ENCODE results near the gene KCTD17. TPM values are rescaled to one million over a fixed set of nuclear protein-coding genes. Genes with fewer than 3 reads are reported as not detected.

The KCTD17 gene
- polyA plus RNA-seq, 2 of the 4 experiments (the other 2 are of a cell fraction): 18.7 to 37.1 TPM

GRCh38 chr22:37095113-37095512 lies 43.6 kb downstream of the KCTD17 start:
- Histone ChIP-seq H3K4me2 (no peak overlapping the region), H3K27ac (no peak overlapping the region), H3K4me1 (no peaks in the 10 kb centered on the region; the same call in 2 of the 3 replicates), H3K4me3 (no peak overlapping the region), H3K9me3 (no peaks in the 10 kb centered on the region)
- ChIA-PET POLR2A (no interaction called here), CTCF (interaction anchor here (0.7 to 1.5 kb wide), 3 partner anchors 8 to 102 kb away, joined by 3 read pairs; no protein-coding TSS in a partner anchor)
- FAIRE-seq (no peak), ATAC-seq (no peak), DNase-seq (ENCODE audit: low read depth in 1 of 2, low spot score in 1 of 2) (no peak)
- TF ChIP-seq ZFP36 (IDR thresholded peaks at IDR 0.05; ENCODE audit: borderline replicate concordance, partially characterized antibody): no peak
- TF ChIP-seq RNF2 (IDR thresholded peaks at IDR 0.05; ENCODE audit: borderline replicate concordance, low read depth): no peak
- no peak for TF ChIP-seq SREBF2 (IDR thresholded peaks at IDR 0.05)
- no peak for TF ChIP-seq FOSL2 (IDR thresholded peaks at IDR 0.05)
- no peak for TF ChIP-seq FOSL2 (CRISPR knock-in tag; IDR thresholded peaks at IDR 0.05)
- TF ChIP-seq HOXA7 (CRISPR knock-in tag; IDR thresholded peaks at IDR 0.05): no peak
- no peak for TF ChIP-seq HOXB5 (CRISPR knock-in tag; IDR thresholded peaks at IDR 0.05)
- TF ChIP-seq USF2 (IDR thresholded peaks at IDR 0.05): no peak
- no peak for TF ChIP-seq HDAC2 (IDR thresholded peaks at IDR 0.05)
- no peak for TF ChIP-seq TFCP2L1 (CRISPR knock-in tag; IDR thresholded peaks at IDR 0.05)
- TF ChIP-seq, protein P1, sequence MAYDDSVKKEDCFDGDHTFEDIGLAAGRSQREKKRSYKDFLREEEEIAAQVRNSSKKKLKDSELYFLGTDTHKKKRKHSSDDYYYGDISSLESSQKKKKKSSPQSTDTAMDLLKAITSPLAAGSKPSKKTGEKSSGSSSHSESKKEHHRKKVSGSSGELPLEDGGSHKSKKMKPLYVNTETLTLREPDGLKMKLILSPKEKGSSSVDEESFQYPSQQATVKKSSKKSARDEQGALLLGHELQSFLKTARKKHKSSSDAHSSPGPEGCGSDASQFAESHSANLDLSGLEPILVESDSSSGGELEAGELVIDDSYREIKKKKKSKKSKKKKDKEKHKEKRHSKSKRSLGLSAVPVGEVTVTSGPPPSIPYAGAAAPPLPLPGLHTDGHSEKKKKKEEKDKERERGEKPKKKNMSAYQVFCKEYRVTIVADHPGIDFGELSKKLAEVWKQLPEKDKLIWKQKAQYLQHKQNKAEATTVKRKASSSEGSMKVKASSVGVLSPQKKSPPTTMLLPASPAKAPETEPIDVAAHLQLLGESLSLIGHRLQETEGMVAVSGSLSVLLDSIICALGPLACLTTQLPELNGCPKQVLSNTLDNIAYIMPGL (CRISPR knock-in tag; IDR thresholded peaks at IDR 0.05; ENCODE audit: borderline replicate concordance): no peak
- no peak for TF ChIP-seq RAD21 (conservative IDR thresholded peaks at IDR 0.05 in 1 of 2, IDR thresholded peaks at IDR 0.05 in 1 of 2)
- TF ChIP-seq ZC3H11A (IDR thresholded peaks at IDR 0.05): no peak
- TF ChIP-seq BCL3 (IDR thresholded peaks at IDR 0.05): no peak
- no peak for TF ChIP-seq ZNF302 (CRISPR knock-in tag; IDR thresholded peaks at IDR 0.05)
- TF ChIP-seq ATOH8 (CRISPR knock-in tag; IDR thresholded peaks at IDR 0.05; ENCODE audit: low read depth): no peak
- TF ChIP-seq PHF8 (IDR thresholded peaks at IDR 0.05; ENCODE audit: borderline replicate concordance, low read depth): no peak
- no peak for TF ChIP-seq CEBPB (IDR thresholded peaks at IDR 0.05)
- TF ChIP-seq JUNB (IDR thresholded peaks at IDR 0.05): no peak
- no peak for TF ChIP-seq CBX2 (IDR thresholded peaks at IDR 0.05; ENCODE audit: borderline replicate concordance, low read depth)
- WGBS (ENCODE audit: missing lambda C conversion rate): 79% methylated on average over 11 of the region's 11 CpGs

DNA sequence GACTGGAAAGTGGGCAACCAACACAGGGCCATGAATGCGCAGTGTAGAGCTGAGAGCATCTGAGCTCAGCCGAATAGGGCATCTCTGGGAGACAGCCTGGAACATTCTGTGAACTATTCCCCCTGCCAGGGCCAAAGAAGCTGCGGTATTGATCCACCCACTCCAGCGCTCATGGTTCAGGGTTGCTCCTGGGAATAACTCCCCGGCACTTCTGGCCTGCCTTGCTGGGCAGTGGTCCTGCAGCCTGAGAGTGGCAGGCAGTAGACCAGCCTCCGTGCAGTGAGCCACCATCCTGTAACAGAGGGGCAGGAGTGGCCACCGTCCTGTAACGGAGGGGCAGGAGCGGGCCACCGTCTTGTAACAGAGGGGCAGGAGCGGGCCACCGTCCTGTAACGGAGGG lies 45.8 kb downstream of the KCTD17 start:
- Histone ChIP-seq H3K9me3 (no peaks in the 10 kb centered on the region), H3K4me3 (no peak overlapping the region), H3K27ac (no peak overlapping the region), H3K4me2 (no peak overlapping the region), H3K4me1 (no peaks in the 10 kb centered on the region)
- 72% methylated on average over 6 of the region's 13 CpGs for WGBS (ENCODE audit: missing lambda C conversion rate)
- FAIRE-seq: no peak
- POLR2A ChIA-PET: no interaction called here
- ATAC-seq: no peak
- no peak for DNase-seq (ENCODE audit: low read depth in 1 of 2, low spot score in 1 of 2)
- TF ChIP-seq ZC3H11A (IDR thresholded peaks at IDR 0.05): no peak
- no peak for TF ChIP-seq TFCP2L1 (CRISPR knock-in tag; IDR thresholded peaks at IDR 0.05)
- no peak for TF ChIP-seq BCL3 (IDR thresholded peaks at IDR 0.05)
- TF ChIP-seq BHLHE40 (IDR thresholded peaks at IDR 0.05; ENCODE audit: low read depth, low read length): no peak
- TF ChIP-seq CBX2 (IDR thresholded peaks at IDR 0.05; ENCODE audit: borderline replicate concordance, low read depth): no peak
- TF ChIP-seq HDAC2 (IDR thresholded peaks at IDR 0.05): no peak
- TF ChIP-seq EHF (CRISPR knock-in tag; IDR thresholded peaks at IDR 0.05): no peak
- no peak for TF ChIP-seq CHD4 (IDR thresholded peaks at IDR 0.05; ENCODE audit: borderline replicate concordance)
- no peak for TF ChIP-seq RFX5 (IDR thresholded peaks at IDR 0.05)
- no peak for TF ChIP-seq RNF2 (IDR thresholded peaks at IDR 0.05; ENCODE audit: borderline replicate concordance, low read depth)
- TF ChIP-seq, protein P2, sequence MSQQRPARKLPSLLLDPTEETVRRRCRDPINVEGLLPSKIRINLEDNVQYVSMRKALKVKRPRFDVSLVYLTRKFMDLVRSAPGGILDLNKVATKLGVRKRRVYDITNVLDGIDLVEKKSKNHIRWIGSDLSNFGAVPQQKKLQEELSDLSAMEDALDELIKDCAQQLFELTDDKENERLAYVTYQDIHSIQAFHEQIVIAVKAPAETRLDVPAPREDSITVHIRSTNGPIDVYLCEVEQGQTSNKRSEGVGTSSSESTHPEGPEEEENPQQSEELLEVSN (IDR thresholded peaks at IDR 0.05; ENCODE audit: borderline replicate concordance, low read depth): no peak
- no peak for TF ChIP-seq GATA3 (IDR thresholded peaks at IDR 0.05; ENCODE audit: borderline replicate concordance)
- TF ChIP-seq, protein P3, sequence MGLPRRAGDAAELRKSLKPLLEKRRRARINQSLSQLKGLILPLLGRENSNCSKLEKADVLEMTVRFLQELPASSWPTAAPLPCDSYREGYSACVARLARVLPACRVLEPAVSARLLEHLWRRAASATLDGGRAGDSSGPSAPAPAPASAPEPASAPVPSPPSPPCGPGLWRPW (IDR thresholded peaks at IDR 0.05): no peak
- CTCF ChIA-PET: no interaction called here

Measured in A549 (cell line).